NCI-H460 (cell line): Measurements from ENCODE around the gene SRRM2. TPM values are rescaled to one million over a fixed set of nuclear protein-coding genes. Genes with fewer than 3 reads are reported as not detected.

Experiments used
- DNase-seq: peaks from one replicate; pipeline ENCODE4 v3.0.0-alpha.2; 2016; ENCODE audit warnings: low read depth; ENCODE audit errors: extremely low read depth
- polyA plus RNA-seq: library from polyadenylated mRNA; depleted of rRNA; stranded (reverse); fragments of >200 nt; gene quantifications from 2 replicates; pipeline ENCODE4 v1.2.3, GENCODE V29; 2014; cell fraction: nucleus; rRNA removed
- total RNA-seq: library from RNA; depleted of rRNA; stranded (reverse); fragments of >200 nt; shearing (Covaris generic); gene quantifications from 2 replicates; pipeline ENCODE4 v1.2.3, GENCODE V29; 2014; rRNA removed

The SRRM2 gene
- 63.3 and 94.6 TPM in 2 replicates for total RNA-seq
- 156 and 206 TPM in 2 replicates for polyA plus RNA-seq

- peak; percentile 93 for DNase-seq
Measured at GRCh38 chr16:2752035-2752849, at the start of gene SRRM2. TSS of gene SRRM2 (plus strand) at chr16:2752638. CDS start at chr16:2756365, 3,727 bp downstream.

- no peak for DNase-seq
Measured at GRCh38 chr16:2702871-2703745, 49.3 kb upstream of the SRRM2 start.

GRCh38 chr16:2704166-2704982 is 48.1 kb upstream of the SRRM2 start:
- DNase-seq, result no peak

GRCh38 chr16:2704983-2705275 is 47.5 kb upstream of the SRRM2 start:
- no peak for DNase-seq

GRCh38 chr16:2705351-2705750 is 47.1 kb upstream of the SRRM2 start:
- DNase-seq, result no peak

- DNase-seq, result no peak
Measured at GRCh38 chr16:2706085-2706484, 46.4 kb upstream of the SRRM2 start.

GRCh38 chr16:2706611-2707311 is 45.7 kb upstream of the SRRM2 start:
- DNase-seq, result no peak

GRCh38 chr16:2707368-2708289 is 44.8 kb upstream of the SRRM2 start:
- DNase-seq, result no peak

GRCh38 chr16:2708290-2708639 is 44.2 kb upstream of the SRRM2 start:
- DNase-seq, result no peak

- DNase-seq, result no peak
Measured at GRCh38 chr16:2708955-2709587, 43.4 kb upstream of the SRRM2 start.

GRCh38 chr16:2709588-2709984 is 42.9 kb upstream of the SRRM2 start:
- no peak for DNase-seq

GRCh38 chr16:2710021-2710710 is 42.3 kb upstream of the SRRM2 start:
- no peak for DNase-seq

GRCh38 chr16:2710711-2711231 is 41.7 kb upstream of the SRRM2 start:
- no peak for DNase-seq

- no peak for DNase-seq
Measured at GRCh38 chr16:2711370-2712062, 40.9 kb upstream of the SRRM2 start.

GRCh38 chr16:2712063-2712441 is 40.4 kb upstream of the SRRM2 start:
- no peak for DNase-seq

GRCh38 chr16:2712546-2712945 is 39.9 kb upstream of the SRRM2 start:
- no peak for DNase-seq

GRCh38 chr16:2713523-2713922 is 38.9 kb upstream of the SRRM2 start:
- no peak for DNase-seq
